Skeletal muscle tissue (tissue), 4 donors: Measurements from ENCODE around the gene TTC7B. TPM values are rescaled to one million over a fixed set of nuclear protein-coding genes. Genes with fewer than 3 reads are reported as not detected.
"Not testable (repeated sequence)": the region's sequence is repeated elsewhere in the genome, so short reads cannot be mapped to it uniquely, and the experiment has no call there.

Experiments
- H3K27ac ChIP-seq: one replicate; pipeline ENCODE4 v1.7.0; 2013; ENCODE audit warnings: mild to moderate bottlenecking, low read depth, low read length, inconsistent platforms
- H3K27me3 ChIP-seq, 3 donors: one replicate each; pipeline ENCODE4 v1.7.0; 2013; ENCODE audit warnings: low read length in 3 of 3; ENCODE audit not compliant: control insufficient read depth in 3 of 3, insufficient read depth in 3 of 3
- H3K36me3 ChIP-seq, 3 donors: one replicate each; pipeline ENCODE4 v1.7.0; 2013; ENCODE audit warnings: low read length in 3 of 3; ENCODE audit not compliant: control insufficient read depth in 3 of 3, insufficient read depth in 3 of 3
- H3K4me1 ChIP-seq, 3 donors: one replicate each; pipeline ENCODE4 v1.7.0; 2013; ENCODE audit warnings: low read length in 3 of 3, mild to moderate bottlenecking in 3 of 3; ENCODE audit not compliant: control insufficient read depth in 3 of 3, insufficient read depth in 3 of 3
- H3K4me3 ChIP-seq, 3 donors: one replicate each; pipeline ENCODE4 v1.7.0; 2013; ENCODE audit warnings: low read length in 3 of 3
- H3K9ac ChIP-seq, 3 donors: one replicate each; pipeline ENCODE4 v1.7.0; 2013; ENCODE audit warnings: low read length in 3 of 3, mild to moderate bottlenecking in 3 of 3, moderate library complexity in 2 of 3, low read depth in 1 of 3
- H3K9me3 ChIP-seq, 3 donors: one replicate each; pipeline ENCODE4 v1.7.0; 2013; ENCODE audit warnings: low read length in 3 of 3; ENCODE audit not compliant: control insufficient read depth in 3 of 3
- total RNA-seq: library from RNA; depleted of rRNA; stranded (reverse); fragments of >200 nt; gene quantifications from one replicate; pipeline ENCODE4 v1.2.3, GENCODE V29; 2014
- donor health status: Osteomylitis.

Gene TTC7B
- total RNA-seq, 1 donor from 2014 or later: 5.7 TPM

GRCh38 chr14:90848944-90849731 is 32.9 kb upstream of the TTC7B start:
- Histone ChIP-seq H3K36me3 (no peaks in the 10 kb centered on the region), H3K9me3 (no peaks in the 10 kb centered on the region), H3K9ac (no peak overlapping the region), H3K4me3 (no peak overlapping the region), H3K4me1 (peaks cover 0 to 10% (median 9%) of the 10 kb centered on the region in 3 donors), H3K27me3 (no peaks in the 10 kb centered on the region), H3K27ac (no peak overlapping the region)

- no peak overlapping the region for H3K9ac ChIP-seq
- peaks cover 0 to 15% (median 10%) of the 10 kb centered on the region in 3 donors for H3K4me1 ChIP-seq
- no peak overlapping the region for H3K4me3 ChIP-seq
- H3K27me3 ChIP-seq: no peaks in the 10 kb centered on the region
- no peak overlapping the region for H3K27ac ChIP-seq
- peaks cover 0 to 2% (median 0%) of the 10 kb centered on the region in 3 donors for H3K9me3 ChIP-seq
- no peaks in the 10 kb centered on the region for H3K36me3 ChIP-seq
Measured at GRCh38 chr14:90846511-90846910, 30.3 kb upstream of the TTC7B start.

- Histone ChIP-seq H3K9ac (no peak overlapping the region), H3K9me3 (peaks cover 0 to 2% (median 0%) of the 10 kb centered on the region in 3 donors), H3K4me1 (peaks cover 0 to 8% (median 0%) of the 10 kb centered on the region in 3 donors), H3K27ac (no peak overlapping the region), H3K36me3 (no peaks in the 10 kb centered on the region), H3K27me3 (no peaks in the 10 kb centered on the region), H3K4me3 (no peak overlapping the region)
Measured at GRCh38 chr14:90844321-90844720, 28.1 kb upstream of the TTC7B start.

- peaks cover 0 to 10% (median 0%) of the 10 kb centered on the region in 3 donors for H3K4me1 ChIP-seq
- no peaks in the 10 kb centered on the region for H3K36me3 ChIP-seq
- no peak overlapping the region for H3K9ac ChIP-seq
- no peak overlapping the region for H3K27ac ChIP-seq
- H3K4me3 ChIP-seq: no peak overlapping the region
- H3K9me3 ChIP-seq: peaks cover 0 to 2% (median 0%) of the 10 kb centered on the region in 3 donors
- H3K27me3 ChIP-seq: no peaks in the 10 kb centered on the region
Measured at GRCh38 chr14:90842726-90843125, 26.5 kb upstream of the TTC7B start.

GRCh38 chr14:90840667-90841066 is 24.4 kb upstream of the TTC7B start:
- H3K9ac ChIP-seq, H3K27ac ChIP-seq, H3K9me3 ChIP-seq: not testable (repeated sequence)

GRCh38 chr14:90839889-90840266 is 23.6 kb upstream of the TTC7B start:
- H3K9ac ChIP-seq: no peak overlapping the region
- no peaks in the 10 kb centered on the region for H3K36me3 ChIP-seq
- H3K9me3 ChIP-seq: peaks cover 0 to 2% (median 0%) of the 10 kb centered on the region in 3 donors
- no peak overlapping the region for H3K4me3 ChIP-seq
- no peaks in the 10 kb centered on the region for H3K27me3 ChIP-seq
- H3K4me1 ChIP-seq: peaks cover 0 to 10% (median 0%) of the 10 kb centered on the region in 3 donors
- H3K27ac ChIP-seq: peak overlapping the region; percentile 68

More at GRCh38 chr14:90840667-90841066, 24.4 kb upstream of the TTC7B start:
- H3K4me1 ChIP-seq: peaks cover 0 to 10% (median 0%) of the 10 kb centered on the region in 3 donors
- H3K36me3 ChIP-seq, H3K4me3 ChIP-seq, H3K27me3 ChIP-seq: not testable (repeated sequence)

- Histone ChIP-seq H3K9ac (peak overlapping the region; percentile 3 to 54 (median 16)), H3K36me3 (no peaks in the 10 kb centered on the region), H3K27ac (peak overlapping the region; percentile 68), H3K9me3 (peaks cover 0 to 2% (median 0%) of the 10 kb centered on the region in 3 donors), H3K27me3 (no peaks in the 10 kb centered on the region), H3K4me3 (peak overlapping the region in 2 of 3 donors; percentile 41 to 60), H3K4me1 (peaks cover 0 to 10% (median 0%) of the 10 kb centered on the region in 3 donors)
Measured at GRCh38 chr14:90839024-90839888, 23.0 kb upstream of the TTC7B start.

- H3K9ac ChIP-seq, H3K27me3 ChIP-seq, H3K9me3 ChIP-seq, H3K36me3 ChIP-seq: not testable (repeated sequence)
- peak overlapping the region in 1 of 3 donors; percentile 60 for H3K4me3 ChIP-seq
- peak overlapping the region; percentile 68 for H3K27ac ChIP-seq
- H3K4me1 ChIP-seq: peaks cover 0 to 10% (median 0%) of the 10 kb centered on the region in 3 donors
Measured at GRCh38 chr14:90838531-90838930, 22.3 kb upstream of the TTC7B start.

GRCh38 chr14:90837355-90837754 is 21.1 kb upstream of the TTC7B start:
- no peak overlapping the region for H3K27ac ChIP-seq
- H3K36me3 ChIP-seq: no peaks in the 10 kb centered on the region
- peaks cover 0 to 5% (median 0%) of the 10 kb centered on the region in 3 donors for H3K4me1 ChIP-seq

GRCh38 chr14:90836692-90837063 is 20.4 kb upstream of the TTC7B start:
- Histone ChIP-seq H3K9me3 (no peaks in the 10 kb centered on the region), H3K4me1 (peaks cover 0 to 5% (median 0%) of the 10 kb centered on the region in 3 donors), H3K27ac (no peak overlapping the region), H3K36me3 (no peaks in the 10 kb centered on the region), H3K4me3 (no peak overlapping the region), H3K27me3 (no peaks in the 10 kb centered on the region), H3K9ac (no peak overlapping the region)

More at GRCh38 chr14:90837355-90837754, 21.1 kb upstream of the TTC7B start:
- no peaks in the 10 kb centered on the region for H3K27me3 ChIP-seq
- no peaks in the 10 kb centered on the region for H3K9me3 ChIP-seq
- H3K9ac ChIP-seq: no peak overlapping the region
- H3K4me3 ChIP-seq: no peak overlapping the region
